Posterior vena cava (tissue), 2 donors: Measurements from ENCODE around the gene OBSCN. TPM values are rescaled to one million over a fixed set of nuclear protein-coding genes. Genes with fewer than 3 reads are reported as not detected.

ENCODE experiments used
- DNase-seq: peaks from one replicate; pipeline ENCODE4 v3.0.0-alpha.2; 2020; ENCODE audit warnings: low spot score
- intact Hi-C, 2 donors: fragments of 100-400 bp; cut with DNase I; formaldehyde crosslinking; loops; one replicate each; pipeline versions ENCODE4 v1.14.1 to v1.14.2; 2022 to 2023
- total RNA-seq, 2 donors: library from RNA; stranded (reverse); fragmentation: NEBNext Ultra II Directional; extraction: Animal tissue kit (Norgen Biotek cat#: 25700); gene quantifications; one replicate each; pipeline ENCODE4 v1.2.1, GENCODE V29; 2021
- donor health status: DM: yes; HTN: yes; CAD: no.
- donor health status: DM: yes; HTN: yes; CAD: no.

Gene OBSCN
- total RNA-seq, 2 donors from 2014 or later, result 3.5 to 6.3 TPM

- intact Hi-C loops, result loop anchor here in 1 of 2 donors (2.0 kb wide), 1 partner anchor 27 kb away; no protein-coding TSS in a partner anchor
- peak; percentile 73 for DNase-seq
Measured at GRCh38 chr1:228307218-228308023, 99.6 kb downstream of the OBSCN start.

GRCh38 chr1:228308085-228308601, 100.3 kb downstream of the OBSCN start:
- intact Hi-C loops, result loop anchor here in 1 of 2 donors (2.0 kb wide), 1 partner anchor 27 kb away; no protein-coding TSS in a partner anchor
- DNase-seq, result peak; percentile 60

GRCh38 chr1:228308628-228309325, 100.9 kb downstream of the OBSCN start:
- intact Hi-C loops, result loop anchor here in 1 of 2 donors (2.0 kb wide), 1 partner anchor 28 kb away; no protein-coding TSS in a partner anchor
- no peak for DNase-seq

GRCh38 chr1:228309326-228310067, 101.7 kb downstream of the OBSCN start:
- intact Hi-C loops, result loop anchor here in 1 of 2 donors (2.0 kb wide), 1 partner anchor 29 kb away; no protein-coding TSS in a partner anchor
- no peak for DNase-seq

GRCh38 chr1:228310162-228310792, 102.4 kb downstream of the OBSCN start:
- DNase-seq, result no peak
- intact Hi-C loops, result no loop called here

GRCh38 chr1:228311091-228311490, 103.2 kb downstream of the OBSCN start:
- intact Hi-C loops, result no loop called here
- DNase-seq, result no peak

- no peak for DNase-seq
- intact Hi-C loops, result no loop called here
Measured at GRCh38 chr1:228312136-228312764, 104.4 kb downstream of the OBSCN start.

GRCh38 chr1:228313536-228314277, 105.9 kb downstream of the OBSCN start:
- DNase-seq, result peak; percentile 74
- intact Hi-C loops, result no loop called here

- intact Hi-C loops, result no loop called here
- DNase-seq, result no peak
Measured at GRCh38 chr1:228314315-228314657, 106.4 kb downstream of the OBSCN start.

- intact Hi-C loops, result no loop called here
- DNase-seq, result peak; percentile 74
Measured at GRCh38 chr1:228314658-228315483, 107.0 kb downstream of the OBSCN start.

GRCh38 chr1:228315484-228315944, 107.7 kb downstream of the OBSCN start:
- intact Hi-C loops, result no loop called here
- no peak for DNase-seq

GRCh38 chr1:228315945-228316588, 108.2 kb downstream of the OBSCN start:
- intact Hi-C loops, result no loop called here
- DNase-seq, result peak; percentile 75

GRCh38 chr1:228316589-228317387, 108.9 kb downstream of the OBSCN start:
- intact Hi-C loops, result no loop called here
- DNase-seq, result peak; percentile 80

- DNase-seq, result peak; percentile 76
- intact Hi-C loops, result no loop called here
Measured at GRCh38 chr1:228317411-228317828, 109.6 kb downstream of the OBSCN start.

- intact Hi-C loops, result no loop called here
- DNase-seq, result peak; percentile 75
Measured at GRCh38 chr1:228317891-228318810, 110.3 kb downstream of the OBSCN start.
